Loucy (cell line): ENCODE data around the gene PPP1R14B.
A peak's percentile ranks its signal among the peaks of the same experiment; 100 is the strongest.

Experiments used
- H2AFZ ChIP-seq: fragments of 200-600 bp; sonication (generic); 2 replicates; pipeline ENCODE4 v1.6.0; 2016; ENCODE audit warnings: antibody characterized with exemption, mild to moderate bottlenecking, low read length, moderate library complexity
- H3F3A ChIP-seq: fragments of 200-600 bp; 2 replicates; pipeline ENCODE4 v1.6.0; 2016; ENCODE audit warnings: antibody characterized with exemption, low read depth, mild to moderate bottlenecking
- H3K27me3 ChIP-seq: fragments of 200-600 bp; sonication (generic); 2 replicates; pipeline ENCODE4 v1.6.1; 2014; ENCODE audit warnings: low read length, mild to moderate bottlenecking; ENCODE audit not compliant: insufficient read depth, poor library complexity, severe bottlenecking
- H3K36me3 ChIP-seq: fragments of 200-600 bp; sonication (generic); 2 replicates; pipeline ENCODE4 v1.6.1; 2016; ENCODE audit warnings: low read length; ENCODE audit not compliant: insufficient read depth
- H3K4me1 ChIP-seq: fragments of 200-600 bp; sonication (generic); 2 replicates; pipeline ENCODE4 v1.5.1; 2014; ENCODE audit warnings: low read length, mild to moderate bottlenecking; ENCODE audit not compliant: insufficient read depth, poor library complexity, severe bottlenecking
- H3K4me2 ChIP-seq: fragments of 200-600 bp; sonication (generic); 2 replicates; pipeline ENCODE4 v1.6.0; 2014; ENCODE audit warnings: antibody characterized with exemption, low read length, low read depth, mild to moderate bottlenecking; ENCODE audit not compliant: poor library complexity, severe bottlenecking
- H3K4me3 ChIP-seq: fragments of 200-600 bp; sonication (generic); 2 replicates; pipeline ENCODE4 v1.5.1; 2014; ENCODE audit warnings: low read length, mild to moderate bottlenecking, mixed read lengths; ENCODE audit not compliant: poor library complexity, severe bottlenecking
- H3K79me2 ChIP-seq: fragments of 200-600 bp; sonication (generic); 2 replicates; pipeline ENCODE4 v1.6.1; 2014; ENCODE audit warnings: low read length; ENCODE audit not compliant: insufficient read depth
- H3K9ac ChIP-seq: fragments of 200-600 bp; sonication (generic); 2 replicates; pipeline ENCODE4 v1.6.0; 2014; ENCODE audit warnings: mild to moderate bottlenecking, low read depth, low read length, moderate library complexity; ENCODE audit not compliant: poor library complexity, severe bottlenecking
- H3K9me2 ChIP-seq: fragments of 200-600 bp; sonication (generic); replicated peaks from 2 replicates; pipeline ENCODE4 v1.6.1; 2016; ENCODE audit warnings: low read depth, low read length, mixed read lengths
- H3K9me3 ChIP-seq: fragments of 200-600 bp; sonication (generic); 2 replicates; pipeline ENCODE4 v1.6.1; 2014; ENCODE audit warnings: mild to moderate bottlenecking, antibody characterized with exemption, low read length, low read depth; ENCODE audit not compliant: insufficient read depth
- H4K20me1 ChIP-seq: fragments of 200-600 bp; sonication (generic); 2 replicates; pipeline ENCODE4 v1.6.0; 2014; ENCODE audit warnings: antibody characterized with exemption, low read length, mild to moderate bottlenecking; ENCODE audit not compliant: insufficient read depth, poor library complexity, severe bottlenecking
- CTCF ChIP-seq: fragments of 200-600 bp; sonication (generic); conservative IDR thresholded peaks from 2 replicates; pipeline ENCODE4 v1.5.1; 2014; ENCODE audit warnings: mild to moderate bottlenecking, antibody characterized with exemption, low read length
- EZH2phosphoT487 ChIP-seq: fragments of 200-600 bp; IDR thresholded peaks from 2 replicates; pipeline ENCODE4 v1.6.1; 2018; ENCODE audit warnings: antibody characterized with exemption, mild to moderate bottlenecking, moderate library complexity, borderline replicate concordance

Gene PPP1R14B

GRCh38 chr11:64275031-64275800 lies 28.5 kb upstream of the PPP1R14B start:
- H3K36me3 ChIP-seq: no peaks in the 10 kb centered on the region
- H3K9me3 ChIP-seq: no peaks in the 10 kb centered on the region
- H3K4me3 ChIP-seq: no peak overlapping the region
- H3K4me2 ChIP-seq: no peak overlapping the region
- H3F3A ChIP-seq: no peaks in the 10 kb centered on the region
- no peaks in the 10 kb centered on the region; the same call in 1 of the 2 replicates for H3K79me2 ChIP-seq
- no peak overlapping the region for H3K9ac ChIP-seq
- H3K4me1 ChIP-seq: peaks cover 14% of the 10 kb centered on the region
- H2AFZ ChIP-seq: no peak overlapping the region
- no peaks in the 10 kb centered on the region for H3K9me2 ChIP-seq
- H4K20me1 ChIP-seq: no peaks in the 10 kb centered on the region
- no peak for TF ChIP-seq EZH2phosphoT487
- H3K27me3 ChIP-seq: no peaks in the 10 kb centered on the region

GRCh38 chr11:64269540-64270220 lies 22.9 kb upstream of the PPP1R14B start:
- H4K20me1 ChIP-seq: no peaks in the 10 kb centered on the region

GRCh38 chr11:64268893-64269539 lies 22.3 kb upstream of the PPP1R14B start:
- Histone ChIP-seq H3K79me2 (no peaks in the 10 kb centered on the region; the same call in 1 of the 2 replicates), H3K27me3 (no peaks in the 10 kb centered on the region), H2AFZ (peak overlapping the region; percentile 77), H3K4me3 (peak overlapping the region; percentile 74), H3K4me2 (peak overlapping the region; percentile 82), H3K9me2 (no peaks in the 10 kb centered on the region), H4K20me1 (no peaks in the 10 kb centered on the region), H3K4me1 (peaks cover 27% of the 10 kb centered on the region), H3K9me3 (no peaks in the 10 kb centered on the region), H3K9ac (peak overlapping the region; percentile 87), H3K36me3 (no peaks in the 10 kb centered on the region), H3F3A (peaks cover 6% of the 10 kb centered on the region; the same call in 1 of the 2 replicates)
- TF ChIP-seq EZH2phosphoT487 (no peak), CTCF (no peak)

More at GRCh38 chr11:64269540-64270220, 22.9 kb upstream of the PPP1R14B start:
- Histone ChIP-seq H3K36me3 (no peaks in the 10 kb centered on the region), H3K4me1 (peaks cover 27% of the 10 kb centered on the region), H3K4me2 (peak overlapping the region; percentile 99), H3F3A (peaks cover 6% of the 10 kb centered on the region; the same call in 1 of the 2 replicates), H3K79me2 (no peaks in the 10 kb centered on the region; the same call in 1 of the 2 replicates), H3K9ac (peak overlapping the region; percentile 87), H2AFZ (peak overlapping the region; percentile 77), H3K4me3 (peak overlapping the region; percentile 74), H3K9me2 (no peaks in the 10 kb centered on the region), H3K27me3 (no peaks in the 10 kb centered on the region), H3K9me3 (no peaks in the 10 kb centered on the region)
- TF ChIP-seq EZH2phosphoT487: no peak
- TF ChIP-seq CTCF: peak; percentile 31
